K562 (cell line): ENCODE results near the gene RBM17. TPM values are rescaled to one million over a fixed set of nuclear protein-coding genes. Genes with fewer than 3 reads are reported as not detected.

Experiments used
- ATAC-seq: fragments of 200-7000 bp; cut with Tn5 transposase; 3 replicates; pipeline ENCODE4 v1.9.1; 2020; ENCODE audit warnings: moderate library complexity
- BruUV-seq: library from RNA; stranded (reverse); fragments of 400-500 nt; replicated peaks from 2 replicates; lab custom pipeline; 2021; lab: Mats Ljungman, UMichigan
- CTCF ChIA-PET: fragments of 300-600 bp; formaldehyde crosslinking; extraction: SDS; loops from one replicate; lab custom pipeline; 2021; ENCODE audit warnings: low intra/inter-chr PET ratio; lab: Yijun Ruan, JAX
- POLR2A ChIA-PET: fragments of 300-600, 350-650 bp; sonication (Branson Sonifier 250); formaldehyde crosslinking; extraction: SDS; loops from one replicate; lab custom pipeline; 2021; ENCODE audit warnings: antibody characterized with exemption, inconsistent platforms; lab: Yijun Ruan, JAX
- DNase-seq, 4 experiments: peaks; one replicate each; pipeline versions ENCODE4 v3.0.0 to v3.0.0-alpha.2; 2011 to 2018; ENCODE audit warnings: low spot score in 3 of 4, mixed read lengths in 3 of 4; ENCODE audit errors: extremely low read depth in 1 of 4
- FAIRE-seq: peaks from 2 replicates; lab custom pipeline; 2011; peaks lifted over from hg19 to GRCh38; lab: Jason Lieb, UNC
- H2AFZ ChIP-seq: 2 replicates; pipeline ENCODE4 v1.6.0; 2011; ENCODE audit warnings: low read depth, low read length, control low read depth, inconsistent platforms
- H3K27ac ChIP-seq: fragments of 200-600 bp; 3 replicates; pipeline ENCODE4 v1.8.0; 2011; ENCODE audit warnings: low read depth, mild to moderate bottlenecking, control low read depth, inconsistent platforms, low read length, moderate library complexity, mixed read lengths; ENCODE audit errors: extremely low read depth
- H3K27me3 ChIP-seq, 2 experiments: fragments of 300-600 bp in 1 of 2; 2 replicates in 1 of 2; 3 replicates in 1 of 2; pipeline versions ENCODE4 v1.6.0 to v1.8.0; 2011; ENCODE audit warnings: inconsistent platforms in 2 of 2, low read length in 2 of 2, mild to moderate bottlenecking in 1 of 2, mixed read lengths in 1 of 2, moderate library complexity in 1 of 2; ENCODE audit not compliant: control insufficient read depth in 2 of 2, insufficient read depth in 2 of 2
- H3K36me3 ChIP-seq: fragments of 300-600 bp; 3 replicates; pipeline ENCODE4 v1.8.0; 2011; ENCODE audit warnings: mild to moderate bottlenecking, low read length, inconsistent platforms; ENCODE audit not compliant: control insufficient read depth, insufficient read depth
- H3K4me1 ChIP-seq, 2 experiments: fragments of 200-600 bp in 1 of 2; replicated peaks in 1 of 2; 2 replicates in 1 of 2; 3 replicates in 1 of 2; pipeline versions ENCODE4 v1.5.1 to v1.8.0; 2011; ENCODE audit warnings: inconsistent platforms in 2 of 2, low read length in 2 of 2, mild to moderate bottlenecking in 1 of 2, mixed read lengths in 1 of 2, moderate library complexity in 1 of 2; ENCODE audit not compliant: control insufficient read depth in 2 of 2, insufficient read depth in 2 of 2
- H3K4me2 ChIP-seq: 2 replicates; pipeline ENCODE4 v1.6.1; 2011; ENCODE audit warnings: low read length, control low read depth, inconsistent platforms, mixed read lengths; ENCODE audit not compliant: insufficient read depth
- H3K4me3 ChIP-seq: fragments of 200-600 bp; sonication (generic), shearing (Covaris generic); 2 replicates; pipeline ENCODE4 v1.5.1; 2016; ENCODE audit warnings: control low read depth, inconsistent platforms
- H3K79me2 ChIP-seq: fragments of 200-600 bp; 3 replicates; pipeline ENCODE4 v1.8.0; 2011; ENCODE audit warnings: low read length, inconsistent platforms; ENCODE audit not compliant: control insufficient read depth, insufficient read depth
- H3K9ac ChIP-seq, 2 experiments: 2 replicates each; pipeline versions ENCODE4 v1.6.0 to v1.6.1; 2011; ENCODE audit warnings: low read depth in 2 of 2, low read length in 2 of 2, control low read depth in 1 of 2, inconsistent platforms in 1 of 2, mild to moderate bottlenecking in 1 of 2, mixed read lengths in 1 of 2; ENCODE audit not compliant: insufficient read depth in 1 of 2
- H3K9me1 ChIP-seq: one replicate; pipeline ENCODE4 v1.6.0; 2011; ENCODE audit warnings: inconsistent platforms, mild to moderate bottlenecking, low read length, moderate library complexity; ENCODE audit not compliant: control insufficient read depth, insufficient read depth
- H3K9me3 ChIP-seq: replicated peaks from 2 replicates; pipeline ENCODE4 v1.5.1; 2011; ENCODE audit warnings: low read depth, low read length, inconsistent platforms; ENCODE audit not compliant: control insufficient read depth, insufficient read depth
- H4K20me1 ChIP-seq: replicated peaks from 2 replicates; pipeline ENCODE4 v1.6.1; 2011; ENCODE audit warnings: low read length, inconsistent platforms, mixed read lengths; ENCODE audit not compliant: control insufficient read depth, insufficient read depth
- CREB3 ChIP-seq: fragments of 450-650 bp; conservative IDR thresholded peaks from 2 replicates; pipeline ENCODE4 v1.6.1; 2016; ENCODE audit warnings: missing genetic modification characterization, low read depth, mild to moderate bottlenecking, missing compliant biosample characterization, moderate library complexity
- HNRNPK ChIP-seq: fragments of 200-400 bp; formaldehyde crosslinking; IDR thresholded peaks from one replicate; pipeline ENCODE4 v1.6.1; 2018; ENCODE audit warnings: mild to moderate bottlenecking, low read depth, low read length; ENCODE audit not compliant: poor library complexity, severe bottlenecking
- ZNF347 ChIP-seq: fragments of 450-650 bp; formaldehyde crosslinking; IDR thresholded peaks from 2 replicates; pipeline ENCODE4 v1.4.0; 2020; ENCODE audit warnings: low read depth, mild to moderate bottlenecking, moderate library complexity
- ZNF395 ChIP-seq: fragments of 200-800 bp; sonication (Bioruptor generic); IDR thresholded peaks from 2 replicates; pipeline ENCODE4 v1.6.1; 2017; ENCODE audit warnings: missing genetic modification characterization, missing compliant biosample characterization
- WGBS: fragments of 100-300 bp; shearing (Covaris generic); methylation state at CpG from one replicate; pipeline ENCODE4 v1.1.6; 2016; ENCODE audit warnings: low coverage, mixed read lengths; ENCODE audit not compliant: insufficient coverage; ENCODE audit errors: missing lambda C conversion rate; 5-methylcytosine and 5-hydroxymethylcytosine counted together
- in situ Hi-C: fragments of 300-500 bp; cut with MboI; formaldehyde crosslinking; loops from 4 replicates; pipeline ENCODE4 v1.15.0; 2018; ENCODE audit warnings: inconsistent platforms, mixed read lengths
- intact Hi-C: fragments of 100-400 bp; cut with micrococcal nuclease; formaldehyde crosslinking; loops from 2 replicates; pipeline ENCODE4 v1.14.2; 2022
- polyA plus RNA-seq, 8 experiments: library from polyadenylated mRNA; depleted of rRNA in 4 of 8; stranded (reverse) in 5 of 8; unstranded in 3 of 8; fragments of >200 nt; fragmentation: Nextera tagmentation in 2 of 8; fragmentation: Illumina TruSeq in 1 of 8; extraction: Ambion mirVana in 2 of 8; extraction: Trizol in 1 of 8; gene quantifications; 2 replicates each; pipeline versions ENCODE4 v1.2.1 to v1.2.3, GENCODE V29; 2011 to 2014; ENCODE audit warnings: inconsistent platforms in 1 of 8, missing spikeins in 1 of 8
- total RNA-seq, 7 experiments: library from RNA; depleted of rRNA in 6 of 7; stranded (reverse); fragments of >200 nt in 6 of 7; fragmentation: Illumina TruSeq in 2 of 7; extraction: Trizol in 2 of 7; gene quantifications; 2 replicates each; pipeline versions ENCODE4 v1.2.1 to v1.2.3, GENCODE V29; 2011 to 2021; ENCODE audit warnings: low replicate concordance in 1 of 7
- TF ChIP-seq, protein P1 (sequence below): fragments of 450-650 bp; IDR thresholded peaks from 2 replicates; pipeline ENCODE4 v1.6.1; 2017; ENCODE audit warnings: antibody characterized with exemption, mild to moderate bottlenecking
- TF ChIP-seq, protein P2 (sequence below), 2 experiments: fragments of 200-800 bp in 1 of 2; sonication (Bioruptor generic) in 1 of 2; sonication (generic) in 1 of 2; formaldehyde crosslinking in 1 of 2; IDR thresholded peaks in 1 of 2; conservative IDR thresholded peaks in 1 of 2; 2 replicates each; pipeline versions ENCODE4 v1.5.0 to v1.6.1; 2016 to 2020; ENCODE audit warnings: missing compliant biosample characterization in 1 of 2, missing genetic modification characterization in 1 of 2, missing genetic modification reagents in 1 of 2

The RBM17 gene
- total and polyA plus RNA-seq, 9 of the 15 experiments (the other 6 are each of a cell fraction or from before 2014, with no cell fraction given), result 23.6 to 217 (median 124) TPM

- TF ChIP-seq HNRNPK (no peak), ZNF347 (CRISPR knock-in tag) (no peak), ZNF395 (0 out of 2 replicates have a peak, but pooled peaks have one; percentile 40), CREB3 (tag) (peak; percentile 75; the same call in 1 of the 2 replicates)
- TF ChIP-seq, protein P1, sequence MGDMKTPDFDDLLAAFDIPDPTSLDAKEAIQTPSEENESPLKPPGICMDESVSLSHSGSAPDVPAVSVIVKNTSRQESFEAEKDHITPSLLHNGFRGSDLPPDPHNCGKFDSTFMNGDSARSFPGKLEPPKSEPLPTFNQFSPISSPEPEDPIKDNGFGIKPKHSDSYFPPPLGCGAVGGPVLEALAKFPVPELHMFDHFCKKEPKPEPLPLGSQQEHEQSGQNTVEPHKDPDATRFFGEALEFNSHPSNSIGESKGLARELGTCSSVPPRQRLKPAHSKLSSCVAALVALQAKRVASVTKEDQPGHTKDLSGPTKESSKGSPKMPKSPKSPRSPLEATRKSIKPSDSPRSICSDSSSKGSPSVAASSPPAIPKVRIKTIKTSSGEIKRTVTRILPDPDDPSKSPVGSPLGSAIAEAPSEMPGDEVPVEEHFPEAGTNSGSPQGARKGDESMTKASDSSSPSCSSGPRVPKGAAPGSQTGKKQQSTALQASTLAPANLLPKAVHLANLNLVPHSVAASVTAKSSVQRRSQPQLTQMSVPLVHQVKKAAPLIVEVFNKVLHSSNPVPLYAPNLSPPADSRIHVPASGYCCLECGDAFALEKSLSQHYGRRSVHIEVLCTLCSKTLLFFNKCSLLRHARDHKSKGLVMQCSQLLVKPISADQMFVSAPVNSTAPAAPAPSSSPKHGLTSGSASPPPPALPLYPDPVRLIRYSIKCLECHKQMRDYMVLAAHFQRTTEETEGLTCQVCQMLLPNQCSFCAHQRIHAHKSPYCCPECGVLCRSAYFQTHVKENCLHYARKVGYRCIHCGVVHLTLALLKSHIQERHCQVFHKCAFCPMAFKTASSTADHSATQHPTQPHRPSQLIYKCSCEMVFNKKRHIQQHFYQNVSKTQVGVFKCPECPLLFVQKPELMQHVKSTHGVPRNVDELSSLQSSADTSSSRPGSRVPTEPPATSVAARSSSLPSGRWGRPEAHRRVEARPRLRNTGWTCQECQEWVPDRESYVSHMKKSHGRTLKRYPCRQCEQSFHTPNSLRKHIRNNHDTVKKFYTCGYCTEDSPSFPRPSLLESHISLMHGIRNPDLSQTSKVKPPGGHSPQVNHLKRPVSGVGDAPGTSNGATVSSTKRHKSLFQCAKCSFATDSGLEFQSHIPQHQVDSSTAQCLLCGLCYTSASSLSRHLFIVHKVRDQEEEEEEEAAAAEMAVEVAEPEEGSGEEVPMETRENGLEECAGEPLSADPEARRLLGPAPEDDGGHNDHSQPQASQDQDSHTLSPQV, result peak; percentile 65; the same call in 1 of the 2 replicates
- TF ChIP-seq, protein P2, sequence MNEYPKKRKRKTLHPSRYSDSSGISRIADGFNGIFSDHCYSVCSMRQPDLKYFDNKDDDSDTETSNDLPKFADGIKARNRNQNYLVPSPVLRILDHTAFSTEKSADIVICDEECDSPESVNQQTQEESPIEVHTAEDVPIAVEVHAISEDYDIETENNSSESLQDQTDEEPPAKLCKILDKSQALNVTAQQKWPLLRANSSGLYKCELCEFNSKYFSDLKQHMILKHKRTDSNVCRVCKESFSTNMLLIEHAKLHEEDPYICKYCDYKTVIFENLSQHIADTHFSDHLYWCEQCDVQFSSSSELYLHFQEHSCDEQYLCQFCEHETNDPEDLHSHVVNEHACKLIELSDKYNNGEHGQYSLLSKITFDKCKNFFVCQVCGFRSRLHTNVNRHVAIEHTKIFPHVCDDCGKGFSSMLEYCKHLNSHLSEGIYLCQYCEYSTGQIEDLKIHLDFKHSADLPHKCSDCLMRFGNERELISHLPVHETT (CRISPR knock-in tag; conservative IDR thresholded peaks at IDR 0.05 in 1 of 2, IDR thresholded peaks at IDR 0.05 in 1 of 2), result peak in 1 of 2 experiments; percentile 67; a peak in 1 of 4 replicates
- TF ChIP-seq, all 486 proteins: peak for 4
- H3K27ac ChIP-seq, result peak overlapping the region; percentile 92; the same call in 2 of the 3 replicates
- H2AFZ ChIP-seq, result no peak overlapping the region
- POLR2A ChIA-PET, result no interaction called here
- no TSS peak for BruUV-seq
- DNase-seq, result no peak
- no peaks in the 10 kb centered on the region for H3K9me3 ChIP-seq
- intact Hi-C loops (no loop called here), in situ Hi-C loops (no loop called here)
- peaks cover 19 to 38% of the 10 kb centered on the region in 2 experiments for H3K4me1 ChIP-seq
- peaks cover 77% of the 10 kb centered on the region for H3K79me2 ChIP-seq
- no peaks in the 10 kb centered on the region for H3K27me3 ChIP-seq
- peak overlapping the region; percentile 80; the same call in 1 of the 2 replicates for H3K4me3 ChIP-seq
- peak overlapping the region; percentile 77 to 96; a peak in 3 of 4 replicates for H3K9ac ChIP-seq
- CTCF ChIA-PET, result no interaction called here
- no peak for ATAC-seq
- H3K4me2 ChIP-seq, result peak overlapping the region; percentile 96
- H4K20me1 ChIP-seq, result peaks cover 22% of the 10 kb centered on the region
- peaks cover 39% of the 10 kb centered on the region for H3K36me3 ChIP-seq
- FAIRE-seq, result peak; percentile 56
- H3K9me1 ChIP-seq, result peaks cover 18% of the 10 kb centered on the region
- 54% methylated on average over 6 of the region's 6 CpGs for WGBS
Observed at GRCh38 chr10:6165221-6165725, 76.4 kb downstream of the RBM17 start.
